Body of pancreas (tissue), 4 donors: Measurements from ENCODE around the gene FGFR3.

Experiments
- CTCF ChIP-seq, 7 experiments: fragments of 450-650 bp in 4 of 7; fragments of 200-600 bp in 3 of 7; sonication (generic) in 3 of 7; IDR thresholded peaks; one replicate each; pipeline ENCODE4 v1.5.1; 2016 to 2019; ENCODE audit warnings: antibody characterized with exemption in 7 of 7
- POLR2A ChIP-seq, 3 donors: fragments of 450-650 bp; IDR thresholded peaks; one replicate each; pipeline ENCODE4 v1.6.1; 2016; ENCODE audit warnings: antibody characterized with exemption in 3 of 3, mild to moderate bottlenecking in 2 of 3

GRCh38 chr4:1744552-1744951, 48.5 kb upstream of the FGFR3 start:
- TF ChIP-seq CTCF (IDR thresholded peaks at IDR 0.05) = no peak
- no peak for TF ChIP-seq POLR2A (IDR thresholded peaks at IDR 0.05)
